Tibial nerve (tissue), 3 donors: ENCODE measurements around the gene RPS27.

Experiments used
- CTCF ChIP-seq, 5 experiments: fragments of 200-600 bp in 3 of 5; fragments of 450-650 bp in 2 of 5; sonication (generic) in 3 of 5; IDR thresholded peaks; one replicate each; pipeline ENCODE4 v1.5.1; 2016 to 2019; ENCODE audit warnings: antibody characterized with exemption in 5 of 5, mild to moderate bottlenecking in 3 of 5, moderate library complexity in 2 of 5
- POLR2A ChIP-seq, 2 donors: fragments of 450-650 bp; IDR thresholded peaks; one replicate each; pipeline ENCODE4 v1.6.1; 2017; ENCODE audit warnings: antibody characterized with exemption in 2 of 2, mild to moderate bottlenecking in 2 of 2, moderate library complexity in 2 of 2

GRCh38 chr1:153944005-153944826 is 46.3 kb upstream of the RPS27 start:
- TF ChIP-seq CTCF (IDR thresholded peaks at IDR 0.05): no peak
- no peak for TF ChIP-seq POLR2A (IDR thresholded peaks at IDR 0.05)
